ENCODE measurements around the gene NPR2.

GRCh38 chr9:35814841-35815543 lies 23.6 kb downstream of the NPR2 start, which contains the start of gene HINT2:
- no peak for TF ChIP-seq CTCF (conservative IDR thresholded peaks at IDR 0.05; ENCODE audit: low read length)
- TF ChIP-seq EZH2phosphoT487 (IDR thresholded peaks at IDR 0.05; ENCODE audit: borderline replicate concordance, low read depth, low read length): no peak
